Activated gamma-delta T cell (primary cell): Measurements from ENCODE around the gene KRTAP12-1.
"Not testable (repeated sequence)": the region's sequence is repeated elsewhere in the genome, so short reads cannot be mapped to it uniquely, and the experiment has no call there.

ENCODE experiments used
- DNase-seq: peaks from one replicate; lab custom pipeline; 2025; lab: John Stamatoyannopoulos, UW

KRTAP12-1 gene

DNA sequence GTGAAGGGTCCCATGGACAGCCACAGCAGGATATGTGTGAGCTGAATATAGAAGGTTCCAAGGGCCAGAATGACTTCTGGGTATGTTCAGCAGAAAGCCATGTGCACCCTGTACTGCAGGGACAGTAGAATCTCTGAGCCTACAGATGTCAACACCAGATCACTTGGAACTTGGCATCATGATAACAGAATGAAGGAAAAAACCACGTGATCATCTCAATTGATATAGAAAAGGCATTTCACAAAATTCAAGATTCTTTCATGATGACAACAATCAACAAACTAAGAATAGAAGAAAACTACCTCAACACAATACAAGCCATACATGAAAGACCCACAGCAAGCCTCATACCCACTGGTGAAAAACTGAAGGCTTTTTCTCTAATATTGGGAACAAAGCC, 14.4 kb downstream of the KRTAP12-1 start:
- no peak for DNase-seq

GRCh38 chr21:44666401-44667320, 15.3 kb downstream of the KRTAP12-1 start, which contains the start of gene KRTAP12-2:
KRTAP12-2 (minus strand) TSS chr21:44666927; CDS start chr21:44666886, 41 bp downstream.
- DNase-seq, result no peak

- DNase-seq, result no peak
Observed at GRCh38 chr21:44664691-44665090, 17.3 kb downstream of the KRTAP12-1 start.

- DNase-seq, result not testable (repeated sequence)
Observed at GRCh38 chr21:44661567-44661966, 20.4 kb downstream of the KRTAP12-1 start.

- no peak for DNase-seq
Observed at GRCh38 chr21:44658913-44659595, 22.9 kb downstream of the KRTAP12-1 start.

DNA sequence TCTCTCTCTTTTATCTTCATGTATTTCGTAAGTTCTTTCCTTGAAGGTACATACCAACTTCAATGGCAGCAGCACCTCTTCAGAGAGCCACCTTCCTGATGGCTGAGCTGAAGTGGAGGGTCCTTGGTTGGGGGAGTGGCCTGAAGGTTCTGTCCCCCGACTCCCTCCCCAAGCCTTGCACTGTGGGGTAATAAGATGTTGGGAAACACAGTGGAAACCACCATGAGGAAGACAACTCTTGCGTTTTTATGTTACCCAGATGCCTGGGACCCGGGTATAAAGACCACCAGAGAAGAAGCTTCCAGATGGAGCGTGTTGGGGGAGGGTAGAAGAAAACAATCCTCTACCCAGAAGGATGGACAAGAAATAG, 23.4 kb downstream of the KRTAP12-1 start:
- no peak for DNase-seq

GRCh38 chr21:44657635-44658540, 24.1 kb downstream of the KRTAP12-1 start, which contains the start of gene KRTAP12-3:
KRTAP12-3 (plus strand) TSS chr21:44657932; CDS start chr21:44657980, 48 bp downstream.
- peak; percentile 56 for DNase-seq

DNA sequence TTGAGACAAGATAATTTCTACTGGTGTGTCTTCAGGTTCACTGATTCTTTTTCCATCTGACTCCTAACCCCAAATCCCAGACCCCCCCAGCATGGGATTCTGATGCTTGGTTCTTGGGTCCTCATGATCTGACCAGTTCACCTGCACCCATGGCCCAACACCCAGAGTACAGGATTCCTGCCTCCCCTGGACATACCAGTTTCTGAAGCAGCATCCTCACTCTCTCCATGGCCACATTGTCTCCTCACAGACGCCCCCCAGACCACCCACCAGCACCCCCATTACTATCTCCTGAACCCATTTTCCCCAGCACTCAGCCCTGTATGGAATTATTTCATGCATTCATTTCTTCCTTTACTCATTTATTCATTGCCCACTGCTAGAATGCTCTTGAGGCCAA, 25.1 kb downstream of the KRTAP12-1 start:
- DNase-seq, result no peak

DNA sequence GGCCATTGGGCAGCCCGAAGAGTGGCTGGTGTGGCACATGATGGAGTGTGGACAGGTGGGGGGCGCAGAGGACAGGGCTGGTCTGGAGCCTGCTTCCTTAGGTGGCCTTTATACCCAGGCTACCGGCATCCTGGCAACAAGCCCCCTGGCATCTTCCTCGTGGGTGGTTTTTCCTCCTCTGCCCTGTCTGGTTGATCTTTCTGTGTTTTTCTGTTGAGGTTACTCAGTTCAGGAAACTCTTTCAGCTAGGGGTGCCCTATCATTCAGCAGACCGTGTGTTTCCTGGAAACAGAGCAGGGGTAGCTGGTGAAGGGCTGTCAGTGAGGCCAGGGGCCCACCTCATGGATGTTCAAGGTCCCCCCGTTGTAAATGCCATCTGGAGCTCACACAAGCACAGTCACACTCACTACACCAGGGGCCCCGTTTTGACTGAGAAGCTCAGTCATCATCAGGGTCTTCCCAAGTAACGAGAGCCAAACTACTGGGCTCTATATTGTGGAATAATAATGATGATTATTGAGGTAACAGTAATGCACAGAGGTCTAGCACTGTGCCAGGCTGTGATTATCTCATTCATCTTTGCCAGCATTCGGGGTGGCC, 27.3 kb downstream of the KRTAP12-1 start, which contains the start of gene KRTAP12-4:
TSS of gene KRTAP12-4 (minus strand) at position 84 of the 600 bp plus-strand sequence. CDS start at position 39, 45 bp downstream.
- no peak for DNase-seq

DNA sequence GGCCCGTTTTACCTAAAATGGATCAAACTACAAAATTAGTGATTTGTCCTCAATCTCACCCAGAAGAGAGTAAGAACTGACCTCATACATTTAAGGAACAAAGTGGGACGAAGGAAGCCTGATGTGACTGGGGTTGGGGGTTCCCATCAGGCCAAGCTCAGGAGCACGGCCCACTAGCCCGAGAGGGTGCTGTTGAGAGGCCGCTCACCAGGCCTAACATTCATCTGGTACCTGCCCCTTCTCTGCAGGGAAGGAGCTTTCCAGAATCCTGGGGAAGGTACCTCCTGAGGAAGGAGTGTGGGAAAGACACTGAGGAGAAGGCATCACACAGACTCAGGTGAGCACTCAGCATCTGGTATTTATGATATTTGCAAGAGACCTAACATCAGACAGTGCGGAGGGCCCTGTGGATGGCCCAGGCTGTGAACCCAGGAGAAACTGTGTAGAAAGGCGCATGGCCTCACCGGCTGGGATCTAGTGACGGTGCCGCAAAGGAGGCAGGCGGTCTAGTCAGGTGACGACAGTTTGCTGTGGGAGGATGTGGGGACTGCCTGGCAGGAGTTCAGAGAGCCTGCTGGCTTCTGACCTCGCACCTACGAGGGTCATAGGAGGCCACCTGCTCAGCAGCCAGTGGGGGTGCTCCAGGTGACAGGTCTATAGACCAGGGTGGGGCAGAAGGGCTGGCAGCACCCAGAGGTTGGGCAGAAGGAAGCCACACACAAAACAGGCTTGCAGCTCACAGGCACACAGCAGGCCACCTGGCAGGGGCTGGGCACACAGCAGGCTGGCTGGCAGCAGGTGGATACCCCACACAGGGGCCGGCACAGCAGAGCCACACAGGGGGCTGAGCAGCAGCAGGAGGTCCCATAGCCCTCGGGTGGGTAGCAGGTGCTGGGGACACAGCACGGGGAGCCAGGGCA, 28.0 kb downstream of the KRTAP12-1 start:
- peak; percentile 38 for DNase-seq

DNA sequence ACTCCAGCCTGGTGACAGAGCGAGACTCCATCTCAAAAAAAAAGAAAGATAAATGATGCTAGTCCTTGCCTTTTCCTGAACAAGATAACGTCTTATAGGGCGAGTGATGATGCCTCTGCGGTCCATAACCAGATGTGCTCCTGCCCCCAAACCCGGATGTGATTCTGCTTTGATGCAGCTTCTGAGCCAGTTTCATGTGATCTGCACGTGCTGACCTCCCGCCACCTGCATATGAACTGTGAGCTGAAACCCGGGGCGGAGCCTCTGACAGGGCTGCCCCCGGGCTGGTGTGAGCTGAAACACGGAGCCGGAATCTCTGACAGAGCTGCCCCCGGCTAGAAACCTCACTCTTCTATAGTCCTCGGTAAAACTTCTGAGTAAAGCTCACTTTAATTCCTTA, 28.8 kb downstream of the KRTAP12-1 start:
- DNase-seq, result no peak

- no peak for DNase-seq
Observed at GRCh38 chr21:44650973-44651675, 30.8 kb downstream of the KRTAP12-1 start.

DNA sequence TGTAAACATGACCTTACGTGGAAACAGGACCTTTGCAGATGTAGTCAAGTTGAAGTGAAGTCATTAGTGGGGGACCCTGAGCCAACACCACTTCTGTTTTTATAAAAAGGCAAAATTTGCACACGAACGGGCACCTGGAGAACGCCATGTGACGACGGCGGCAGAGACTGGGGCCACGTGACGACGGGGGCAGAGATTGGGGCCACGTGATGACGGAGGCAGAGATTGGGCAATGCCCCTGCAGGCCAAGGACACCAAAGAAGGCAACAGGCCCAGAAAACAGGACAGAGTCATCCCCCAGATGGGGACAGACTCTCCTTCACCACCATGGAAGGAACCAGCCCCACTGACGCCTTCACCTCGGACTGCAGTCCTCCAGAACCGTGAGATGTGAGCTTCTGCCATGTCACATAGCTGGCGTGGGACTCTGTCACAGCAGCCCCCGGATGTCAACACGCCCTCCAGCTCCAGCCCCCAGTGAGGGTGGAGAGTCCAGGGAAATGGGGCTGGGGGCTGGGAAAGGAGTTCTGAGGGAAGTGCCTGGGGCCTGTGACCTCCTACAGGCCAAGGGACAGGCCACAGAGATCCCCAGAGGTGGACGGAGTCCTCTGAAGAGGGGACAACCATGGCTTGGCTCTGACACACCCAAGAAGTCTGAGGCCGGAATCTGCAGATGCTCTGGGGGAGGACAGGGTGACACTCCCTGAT, 31.5 kb downstream of the KRTAP12-1 start:
- no peak for DNase-seq

DNA sequence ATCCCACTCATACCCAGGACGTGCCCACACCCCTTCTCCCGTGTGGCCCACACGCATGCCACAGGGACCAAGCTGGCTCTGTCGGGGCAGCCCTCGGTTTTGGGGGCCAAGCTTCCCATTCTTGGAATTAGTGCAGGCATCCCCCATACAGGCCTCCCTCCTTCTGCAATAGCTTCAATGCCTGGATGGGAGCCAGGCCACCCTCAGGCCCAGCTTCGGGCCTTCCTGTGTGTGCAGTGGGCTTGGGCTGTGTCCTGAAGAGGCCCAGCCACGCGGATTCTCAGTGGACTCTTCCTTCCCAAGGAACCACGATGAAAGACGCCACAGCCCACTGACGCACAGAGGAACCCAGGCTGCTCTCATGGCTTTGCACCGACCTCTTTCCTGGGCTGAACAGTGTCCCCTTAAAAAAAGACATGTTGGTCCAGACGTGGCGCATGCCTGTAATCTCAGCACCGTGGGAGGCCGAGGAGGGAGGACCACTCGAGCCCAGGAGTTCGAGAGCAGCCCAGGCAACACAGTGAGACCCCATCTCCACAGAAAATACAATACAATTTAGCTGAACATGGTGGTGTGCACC, 32.4 kb downstream of the KRTAP12-1 start:
- no peak for DNase-seq

GRCh38 chr21:44648557-44649311, 33.2 kb downstream of the KRTAP12-1 start:
- no peak for DNase-seq

GRCh38 chr21:44647222-44647552, 34.8 kb downstream of the KRTAP12-1 start:
- DNase-seq, result no peak

DNA sequence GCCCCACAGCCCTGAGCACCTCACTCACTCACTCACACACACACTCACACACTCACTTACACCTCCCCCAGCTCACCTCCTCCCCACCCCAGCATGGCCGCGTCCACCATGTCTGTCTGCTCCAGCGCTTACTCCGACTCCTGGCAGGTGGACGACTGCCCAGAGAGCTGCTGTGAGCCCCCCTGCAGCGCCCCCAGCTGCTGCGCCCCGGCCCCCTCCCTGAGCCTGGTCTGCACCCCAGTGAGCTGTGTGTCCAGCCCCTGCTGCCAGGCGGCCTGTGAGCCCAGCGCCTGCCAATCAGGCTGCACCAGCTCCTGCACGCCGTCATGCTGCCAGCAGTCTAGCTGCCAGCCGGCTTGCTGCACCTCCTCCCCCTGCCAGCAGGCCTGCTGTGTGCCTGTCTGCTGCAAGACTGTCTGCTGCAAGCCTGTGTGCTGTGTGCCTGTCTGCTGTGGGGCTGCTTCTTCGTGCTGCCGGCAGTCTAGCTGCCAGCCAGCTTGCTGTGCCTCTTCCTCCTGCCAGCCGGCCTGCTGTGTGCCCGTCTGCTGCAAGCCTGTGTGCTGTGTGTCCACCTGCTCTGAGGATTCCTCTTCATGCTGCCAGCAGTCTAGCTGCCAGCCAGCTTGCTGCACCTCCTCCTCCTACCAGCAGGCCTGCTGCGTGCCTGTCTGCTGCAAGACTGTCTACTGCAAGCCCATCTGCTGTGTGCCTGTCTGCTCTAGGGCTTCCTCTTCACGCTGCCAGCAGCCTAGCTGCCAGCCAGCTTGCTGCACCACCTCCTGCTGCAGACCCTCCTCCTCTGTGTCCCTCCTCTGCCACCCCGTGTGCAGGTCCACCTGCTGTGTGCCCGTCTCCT, 35.4 kb downstream of the KRTAP12-1 start, which contains the start of gene KRTAP10-11:
TSS of gene KRTAP10-11 (plus strand) at position 49 of the 856 bp plus-strand sequence. CDS start at position 94, 45 bp downstream.
- not testable (repeated sequence) for DNase-seq
